HepG2 (cell line): ENCODE data around the gene CTXN3. TPM values are rescaled to one million over a fixed set of nuclear protein-coding genes. Genes with fewer than 3 reads are reported as not detected.

Experiments
- ATAC-seq: fragments of 200-7000 bp; cut with Tn5 transposase; 3 replicates; pipeline ENCODE4 v1.9.1; 2020; ENCODE audit warnings: mild to moderate bottlenecking, moderate library complexity
- BruUV-seq: library from RNA; stranded (reverse); fragments of 400-500 nt; replicated peaks from 2 replicates; lab custom pipeline; 2021; lab: Mats Ljungman, UMichigan
- CTCF ChIA-PET: fragments of 300-600 bp; formaldehyde crosslinking; extraction: SDS; loops from one replicate; lab custom pipeline; 2021; ENCODE audit warnings: low total read pairs, inconsistent platforms, low intra/inter-chr PET ratio; lab: Yijun Ruan, JAX
- POLR2A ChIA-PET: fragments of 350-600 bp; sonication (Branson Sonifier 250); formaldehyde crosslinking; loops from one replicate; lab custom pipeline; 2020; ENCODE audit warnings: antibody characterized with exemption, inconsistent platforms; lab: Yijun Ruan, JAX
- DNase-seq: peaks from one replicate; pipeline ENCODE4 v3.0.0-alpha.2; 2015; ENCODE audit warnings: low spot score
- FAIRE-seq: peaks from 3 replicates; lab custom pipeline; 2011; peaks lifted over from hg19 to GRCh38; lab: Jason Lieb, UNC
- H2AFZ ChIP-seq: one replicate; pipeline ENCODE4 v1.6.1; 2011; ENCODE audit warnings: low read length, inconsistent platforms
- H3K27ac ChIP-seq: fragments of 300-600 bp; 3 replicates; pipeline ENCODE4 v1.8.0; 2011; ENCODE audit warnings: mixed run types, mild to moderate bottlenecking, mixed read lengths, low read length, inconsistent platforms; ENCODE audit not compliant: insufficient read depth; ENCODE audit errors: extremely low read length
- H3K27me3 ChIP-seq, 2 experiments: fragments of 200-600 bp in 1 of 2; 2 replicates in 1 of 2; 3 replicates in 1 of 2; pipeline versions ENCODE4 v1.6.0 to v1.8.0; 2011; ENCODE audit warnings: low read length in 2 of 2, mild to moderate bottlenecking in 2 of 2, moderate library complexity in 2 of 2, inconsistent platforms in 1 of 2; ENCODE audit not compliant: insufficient read depth in 2 of 2, control insufficient read depth in 1 of 2
- H3K36me3 ChIP-seq, 2 experiments: fragments of 200-600 bp in 1 of 2; replicated peaks in 1 of 2; 2 replicates in 1 of 2; 3 replicates in 1 of 2; pipeline versions ENCODE4 v1.5.1 to v1.8.0; 2011; ENCODE audit warnings: low read length in 2 of 2, inconsistent platforms in 1 of 2; ENCODE audit not compliant: insufficient read depth in 2 of 2, control insufficient read depth in 1 of 2
- H3K4me1 ChIP-seq: 2 replicates; pipeline ENCODE4 v1.5.1; 2012; ENCODE audit warnings: low read length, inconsistent platforms; ENCODE audit not compliant: insufficient read depth
- H3K4me2 ChIP-seq: 2 replicates; pipeline ENCODE4 v1.6.0; 2011; ENCODE audit warnings: low read depth, low read length, inconsistent platforms
- H3K4me3 ChIP-seq, 3 experiments: fragments of 200-600 bp in 1 of 3; sonication (generic), shearing (Covaris generic) in 1 of 3; replicated peaks in 1 of 3; 2 replicates each; pipeline ENCODE4 v1.5.1; 2011 to 2016; ENCODE audit warnings: low read length in 3 of 3, inconsistent platforms in 2 of 3, low read depth in 2 of 3, mild to moderate bottlenecking in 2 of 3, control low read depth in 1 of 3, mixed read lengths in 1 of 3; ENCODE audit not compliant: insufficient read depth in 1 of 3
- H3K79me2 ChIP-seq: one replicate; pipeline ENCODE4 v1.6.1; 2011; ENCODE audit warnings: low read length, inconsistent platforms; ENCODE audit not compliant: insufficient read depth
- H3K9ac ChIP-seq: 2 replicates; pipeline ENCODE4 v1.6.0; 2011; ENCODE audit warnings: mild to moderate bottlenecking, low read depth, low read length, inconsistent platforms; ENCODE audit not compliant: insufficient read depth
- H3K9me3 ChIP-seq: 2 replicates; pipeline ENCODE4 v1.5.1; 2012; ENCODE audit warnings: mild to moderate bottlenecking, low read length
- H4K20me1 ChIP-seq: 2 replicates; pipeline ENCODE4 v1.6.0; 2011; ENCODE audit warnings: inconsistent platforms, mild to moderate bottlenecking, low read length, moderate library complexity; ENCODE audit not compliant: insufficient read depth
- CREM ChIP-seq, 2 experiments: sonication (generic) in 1 of 2; formaldehyde crosslinking in 1 of 2; IDR thresholded peaks; 2 replicates each; pipeline versions ENCODE4 v1.4.0 to v1.6.1; 2016 to 2020; ENCODE audit warnings: antibody characterized with exemption in 1 of 2, mild to moderate bottlenecking in 1 of 2, missing genetic modification reagents in 1 of 2
- PTBP1 ChIP-seq: fragments of 200-400 bp; formaldehyde crosslinking; IDR thresholded peaks from 2 replicates; pipeline ENCODE4 v1.6.1; 2018; ENCODE audit warnings: low read length, low read depth; ENCODE audit not compliant: poor library complexity, severe bottlenecking
- ZFAT ChIP-seq: sonication (generic); formaldehyde crosslinking; conservative IDR thresholded peaks from 2 replicates; pipeline ENCODE4 v1.8.1; 2023; ENCODE audit warnings: missing genetic modification reagents, inconsistent platforms
- WGBS: methylation state at CpG from one replicate; pipeline ENCODE4 v1.1.6; 2017; ENCODE audit warnings: low lambda C conversion rate; 5-methylcytosine and 5-hydroxymethylcytosine counted together
- in situ Hi-C: cut with HindIII; loops from 2 replicates; pipeline ENCODE4 v1.10.0; 2017; ENCODE audit warnings: low pct_unique_long_range_greater_than_20kb; ENCODE audit not compliant: extremely low pct_ligation_motif_present
- intact Hi-C: fragments of 100-400 bp; cut with micrococcal nuclease; formaldehyde crosslinking; loops from one replicate; pipeline ENCODE4 v1.10.0; 2022; ENCODE audit not compliant: unreplicated experiment
- polyA plus RNA-seq, 8 experiments: library from polyadenylated mRNA; depleted of rRNA in 3 of 8; stranded (reverse) in 7 of 8; unstranded in 1 of 8; fragments of >200 nt; fragmentation: Illumina TruSeq in 4 of 8; extraction: Trizol in 4 of 8; gene quantifications; 2 replicates each; pipeline versions ENCODE4 v1.2.1 to v1.2.3, GENCODE V29; 2011 to 2016; ENCODE audit warnings: low read depth in 4 of 8, missing spikeins in 1 of 8, mixed read lengths in 1 of 8; ENCODE audit not compliant: insufficient read depth in 1 of 8
- total RNA-seq, 5 experiments: library from RNA; depleted of rRNA; stranded (reverse); fragments of >200 nt; fragmentation: Illumina TruSeq; extraction: Trizol; gene quantifications; 2 replicates each; pipeline ENCODE4 v1.2.3, GENCODE V29; 2016; ENCODE audit warnings: low read depth in 1 of 5
- TF ChIP-seq, protein P1 (sequence below): sonication (generic); formaldehyde crosslinking; IDR thresholded peaks from 2 replicates; pipeline ENCODE4 v1.5.1; 2020; ENCODE audit warnings: mild to moderate bottlenecking, missing genetic modification reagents, moderate library complexity

CTXN3 gene
- total and polyA plus RNA-seq, 2 of the 13 experiments (the other 11 are each of a cell fraction or from before 2014, with no cell fraction given): not detected

DNA sequence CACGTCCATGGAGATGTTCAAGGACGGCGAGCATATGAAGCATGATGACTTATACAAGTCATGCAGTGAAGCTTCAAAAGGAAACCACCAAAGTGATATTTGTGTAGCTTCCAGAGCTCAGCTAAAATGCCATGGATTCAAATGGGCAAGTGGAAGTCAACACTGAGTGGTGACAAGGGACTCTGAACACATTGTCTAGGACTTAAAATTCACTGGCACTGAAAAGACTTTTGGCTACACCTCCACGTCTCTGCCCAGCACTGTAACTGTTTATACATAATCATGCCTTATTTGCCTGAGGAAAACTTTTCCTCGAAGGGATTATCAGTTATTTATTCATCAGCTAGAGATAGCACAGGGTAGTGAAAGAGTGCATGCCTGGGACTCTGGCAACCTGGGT is 15.2 kb downstream of the CTXN3 start:
- WGBS: 41% methylated on average over 5 of the region's 5 CpGs
- BruUV-seq: no TSS peak
- H3K27me3 ChIP-seq: no peaks in the 10 kb centered on the region
- in situ Hi-C loops: no loop called here
- H3K4me2 ChIP-seq: no peak overlapping the region
- H3K4me1 ChIP-seq: no peaks in the 10 kb centered on the region
- H4K20me1 ChIP-seq: no peaks in the 10 kb centered on the region
- POLR2A ChIA-PET: no interaction called here
- no peaks in the 10 kb centered on the region for H3K79me2 ChIP-seq
- intact Hi-C loops: no loop called here
- CTCF ChIA-PET: no interaction called here
- TF ChIP-seq, protein P1, sequence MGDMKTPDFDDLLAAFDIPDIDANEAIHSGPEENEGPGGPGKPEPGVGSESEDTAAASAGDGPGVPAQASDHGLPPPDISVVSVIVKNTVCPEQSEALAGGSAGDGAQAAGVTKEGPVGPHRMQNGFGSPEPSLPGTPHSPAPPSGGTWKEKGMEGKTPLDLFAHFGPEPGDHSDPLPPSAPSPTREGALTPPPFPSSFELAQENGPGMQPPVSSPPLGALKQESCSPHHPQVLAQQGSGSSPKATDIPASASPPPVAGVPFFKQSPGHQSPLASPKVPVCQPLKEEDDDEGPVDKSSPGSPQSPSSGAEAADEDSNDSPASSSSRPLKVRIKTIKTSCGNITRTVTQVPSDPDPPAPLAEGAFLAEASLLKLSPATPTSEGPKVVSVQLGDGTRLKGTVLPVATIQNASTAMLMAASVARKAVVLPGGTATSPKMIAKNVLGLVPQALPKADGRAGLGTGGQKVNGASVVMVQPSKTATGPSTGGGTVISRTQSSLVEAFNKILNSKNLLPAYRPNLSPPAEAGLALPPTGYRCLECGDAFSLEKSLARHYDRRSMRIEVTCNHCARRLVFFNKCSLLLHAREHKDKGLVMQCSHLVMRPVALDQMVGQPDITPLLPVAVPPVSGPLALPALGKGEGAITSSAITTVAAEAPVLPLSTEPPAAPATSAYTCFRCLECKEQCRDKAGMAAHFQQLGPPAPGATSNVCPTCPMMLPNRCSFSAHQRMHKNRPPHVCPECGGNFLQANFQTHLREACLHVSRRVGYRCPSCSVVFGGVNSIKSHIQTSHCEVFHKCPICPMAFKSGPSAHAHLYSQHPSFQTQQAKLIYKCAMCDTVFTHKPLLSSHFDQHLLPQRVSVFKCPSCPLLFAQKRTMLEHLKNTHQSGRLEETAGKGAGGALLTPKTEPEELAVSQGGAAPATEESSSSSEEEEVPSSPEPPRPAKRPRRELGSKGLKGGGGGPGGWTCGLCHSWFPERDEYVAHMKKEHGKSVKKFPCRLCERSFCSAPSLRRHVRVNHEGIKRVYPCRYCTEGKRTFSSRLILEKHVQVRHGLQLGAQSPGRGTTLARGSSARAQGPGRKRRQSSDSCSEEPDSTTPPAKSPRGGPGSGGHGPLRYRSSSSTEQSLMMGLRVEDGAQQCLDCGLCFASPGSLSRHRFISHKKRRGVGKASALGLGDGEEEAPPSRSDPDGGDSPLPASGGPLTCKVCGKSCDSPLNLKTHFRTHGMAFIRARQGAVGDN (CRISPR knock-in tag): no peak
- no peak for FAIRE-seq
- no peak for DNase-seq
- H3K36me3 ChIP-seq: no peaks in the 10 kb centered on the region
- H3K27ac ChIP-seq: no peak overlapping the region
- H2AFZ ChIP-seq: no peak overlapping the region
- H3K4me3 ChIP-seq: no peak overlapping the region
- no peak overlapping the region for H3K9ac ChIP-seq
- no peaks in the 10 kb centered on the region for H3K9me3 ChIP-seq
- ATAC-seq: no peak

DNA sequence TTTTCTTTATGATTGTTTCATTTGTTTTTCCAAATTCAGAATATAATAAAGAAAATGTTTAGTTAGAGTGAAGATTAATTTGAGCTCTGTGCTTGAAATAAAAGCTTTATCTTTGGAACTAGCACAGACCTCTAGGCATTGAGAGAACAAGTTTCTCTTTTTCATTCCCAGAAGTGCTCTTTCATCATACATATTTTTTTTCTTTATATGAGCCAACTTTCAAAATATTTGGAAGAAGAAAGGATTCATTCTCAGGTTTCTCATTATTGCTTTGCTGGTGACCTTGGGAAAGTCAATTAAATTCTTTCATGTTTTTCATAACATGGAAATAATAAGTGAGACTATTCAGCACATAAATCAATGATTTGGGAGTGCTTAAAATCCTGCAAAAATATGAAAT is 16.8 kb downstream of the CTXN3 start:
- in situ Hi-C loops (no loop called here), intact Hi-C loops (no loop called here)
- no peaks in the 10 kb centered on the region for H3K36me3 ChIP-seq
- no peak overlapping the region for H3K4me3 ChIP-seq
- H3K4me1 ChIP-seq: no peaks in the 10 kb centered on the region
- H4K20me1 ChIP-seq: no peaks in the 10 kb centered on the region
- H3K27ac ChIP-seq: no peak overlapping the region
- H3K79me2 ChIP-seq: no peaks in the 10 kb centered on the region
- no peak for ATAC-seq
- no peak for DNase-seq
- H3K9ac ChIP-seq: no peak overlapping the region
- ChIA-PET CTCF (no interaction called here), POLR2A (no interaction called here)
- no peak overlapping the region for H2AFZ ChIP-seq
- no peaks in the 10 kb centered on the region for H3K27me3 ChIP-seq
- no peak for TF ChIP-seq ZFAT (CRISPR knock-in tag)
- no peak for TF ChIP-seq CREM (IDR thresholded peaks at IDR 0.05)
- no peak for TF ChIP-seq CREM (CRISPR knock-in tag; IDR thresholded peaks at IDR 0.05)
- no peak for TF ChIP-seq PTBP1
- no peak for FAIRE-seq
- no peak overlapping the region for H3K4me2 ChIP-seq
- no TSS peak for BruUV-seq
- H3K9me3 ChIP-seq: no peaks in the 10 kb centered on the region
